ENCODE data around the gene RASA3. TPM values are rescaled to one million over a fixed set of nuclear protein-coding genes. Genes with fewer than 3 reads are reported as not detected.
A peak's percentile ranks its signal among the peaks of the same experiment; 100 is the strongest.

The RASA3 gene
- total and polyA plus RNA-seq, 2 of the 4 experiments (the other 2 are of a cell fraction) = 21.0 to 31.4 TPM

DNA sequence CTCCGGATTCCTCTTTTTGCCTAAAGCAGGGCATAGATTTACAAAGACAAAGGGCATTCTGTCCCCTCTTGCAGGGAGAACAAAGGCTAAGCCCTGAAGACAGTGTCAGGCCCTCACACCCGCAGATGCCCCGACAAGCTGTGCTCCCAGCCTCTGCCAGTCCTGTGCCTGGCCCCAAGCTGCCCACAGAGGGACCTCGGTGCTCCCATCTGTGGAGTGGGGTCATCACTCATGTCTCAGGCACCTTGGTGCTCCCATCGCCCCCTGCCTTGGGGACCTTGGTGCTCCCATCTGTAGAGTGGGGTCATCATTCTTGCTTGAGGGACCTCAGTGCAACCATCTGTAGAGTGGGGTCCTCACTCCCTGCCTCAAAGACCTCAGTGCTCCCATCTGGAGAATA, 182.9 kb downstream of the RASA3 start:
- intact Hi-C loops (cut with micrococcal nuclease) (loop anchor here (5.0 kb wide), 1 partner anchor 87 kb away; the partner anchor contains the start of gene GAS6), in situ Hi-C loops (cut with MboI; ENCODE audit: low sequenced_read_pairs) (no loop called here), dilution Hi-C loops (cut with HindIII; ENCODE audit: low sequenced_read_pairs, unreplicated experiment) (no loop called here)
- Histone ChIP-seq H3K56ac (ENCODE audit: extremely low read depth, insufficient read depth, low read length) (no peak overlapping the region), H4K8ac (ENCODE audit: low read depth in 2 of 2, low read length in 2 of 2) (peak overlapping the region in 1 of 2 experiments; percentile 5; a peak in 1 of 4 replicates), H2BK120ac (ENCODE audit: low read depth, low read length) (peak overlapping the region; percentile 14; the same call in 1 of the 2 replicates), H3K36me3 (ENCODE audit: control insufficient read depth, insufficient read depth, low read length) (peaks cover 12% of the 10 kb centered on the region), H3K9me3 (ENCODE audit: control insufficient read depth, insufficient read depth, low read length) (no peaks in the 10 kb centered on the region), H2AFZ (replicated peaks; ENCODE audit: low read length, poor library complexity) (no peak overlapping the region), H4K5ac (ENCODE audit: low read depth, low read length) (no peak overlapping the region), H3K18ac (ENCODE audit: low read depth, low read length) (no peak overlapping the region), H3K14ac (replicated peaks; ENCODE audit: low read depth, low read length) (no peak overlapping the region), H3K4ac (ENCODE audit: low read depth, low read length) (peak overlapping the region; percentile 42; the same call in 1 of the 2 replicates), H4K20me1 (ENCODE audit: insufficient read depth, low read length) (peaks cover 7% of the 10 kb centered on the region), H3K79me1 (ENCODE audit: low read depth in 1 of 2, low read length in 2 of 2) (peaks cover 0 to 36% of the 10 kb centered on the region in 2 experiments; a peak in 3 of 4 replicates), H3K23ac (ENCODE audit: low read depth, low read length) (no peak overlapping the region), H3K27ac (ENCODE audit: insufficient read depth, low read length) (no peak overlapping the region), H2AK9ac (replicated peaks; ENCODE audit: low read depth, low read length, poor library complexity) (peak overlapping the region; percentile 62), H2AK5ac (ENCODE audit: low read depth, low read length) (peak overlapping the region; percentile 45; the same call in 1 of the 2 replicates), H3K4me2 (ENCODE audit: low read depth, low read length) (no peak overlapping the region), H4K91ac (ENCODE audit: insufficient read depth, low read depth, low read length) (peak overlapping the region; percentile 49; the same call in 1 of the 2 replicates), H3K27me3 (ENCODE audit: control insufficient read depth, insufficient read depth, low read length) (no peaks in the 10 kb centered on the region), H2BK5ac (ENCODE audit: low read depth, low read length, poor library complexity, severe bottlenecking) (no peak overlapping the region), H2BK15ac (ENCODE audit: low read depth, low read length) (no peak overlapping the region; the same call in 2 of the 3 replicates), H3K9ac (ENCODE audit: low read depth, low read length) (no peak overlapping the region), H3K4me1 (ENCODE audit: control insufficient read depth, insufficient read depth, low read length) (peaks cover 13% of the 10 kb centered on the region), H3K9me1 (ENCODE audit: insufficient read depth, low read length) (peaks cover 10% of the 10 kb centered on the region), H3K4me3 (ENCODE audit: insufficient read depth, low read depth, low read length) (no peak overlapping the region), H2BK20ac (ENCODE audit: low read depth, low read length) (no peak overlapping the region)
- BruUV-seq (replicated peaks) = no TSS peak
- ChIA-PET POLR2A (ENCODE audit: unreplicated experiment) (no interaction called here), CTCF (no interaction called here)
- ATAC-seq (ENCODE audit: low read depth) (no peak), DNase-seq (no peak)
- TF ChIP-seq RCOR1 (IDR thresholded peaks at IDR 0.05; ENCODE audit: insufficient replicate concordance, low read length) (no peak), RAD21 (IDR thresholded peaks at IDR 0.05; ENCODE audit: low read length) (no peak), FOS (IDR thresholded peaks at IDR 0.05; ENCODE audit: low read depth, low read length) (no peak), POLR2A (IDR thresholded peaks at IDR 0.05; ENCODE audit: low read depth, low read length) (no peak), CEBPB (IDR thresholded peaks at IDR 0.05; ENCODE audit: low read depth, low read length) (no peak), BHLHE40 (IDR thresholded peaks at IDR 0.05; ENCODE audit: low read depth, low read length) (no peak), CHD1 (IDR thresholded peaks at IDR 0.05; ENCODE audit: low read depth, low read length) (no peak), SMC3 (IDR thresholded peaks at IDR 0.05; ENCODE audit: low read depth, low read length) (no peak), MAFK (IDR thresholded peaks at IDR 0.05; ENCODE audit: low read depth, low read length) (no peak), MAZ (IDR thresholded peaks at IDR 0.05; ENCODE audit: borderline replicate concordance, low read depth, low read length) (no peak), NFE2L2 (IDR thresholded peaks at IDR 0.05; ENCODE audit: low read depth, low read length) (no peak), RFX5 (IDR thresholded peaks at IDR 0.05; ENCODE audit: low read depth, low read length) (no peak), MXI1 (IDR thresholded peaks at IDR 0.05; ENCODE audit: borderline replicate concordance, low read depth, low read length) (no peak)
- TF ChIP-seq, protein P1, sequence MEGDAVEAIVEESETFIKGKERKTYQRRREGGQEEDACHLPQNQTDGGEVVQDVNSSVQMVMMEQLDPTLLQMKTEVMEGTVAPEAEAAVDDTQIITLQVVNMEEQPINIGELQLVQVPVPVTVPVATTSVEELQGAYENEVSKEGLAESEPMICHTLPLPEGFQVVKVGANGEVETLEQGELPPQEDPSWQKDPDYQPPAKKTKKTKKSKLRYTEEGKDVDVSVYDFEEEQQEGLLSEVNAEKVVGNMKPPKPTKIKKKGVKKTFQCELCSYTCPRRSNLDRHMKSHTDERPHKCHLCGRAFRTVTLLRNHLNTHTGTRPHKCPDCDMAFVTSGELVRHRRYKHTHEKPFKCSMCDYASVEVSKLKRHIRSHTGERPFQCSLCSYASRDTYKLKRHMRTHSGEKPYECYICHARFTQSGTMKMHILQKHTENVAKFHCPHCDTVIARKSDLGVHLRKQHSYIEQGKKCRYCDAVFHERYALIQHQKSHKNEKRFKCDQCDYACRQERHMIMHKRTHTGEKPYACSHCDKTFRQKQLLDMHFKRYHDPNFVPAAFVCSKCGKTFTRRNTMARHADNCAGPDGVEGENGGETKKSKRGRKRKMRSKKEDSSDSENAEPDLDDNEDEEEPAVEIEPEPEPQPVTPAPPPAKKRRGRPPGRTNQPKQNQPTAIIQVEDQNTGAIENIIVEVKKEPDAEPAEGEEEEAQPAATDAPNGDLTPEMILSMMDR (conservative IDR thresholded peaks at IDR 0.05; ENCODE audit: low read depth, low read length) = no peak
- TF ChIP-seq, protein P2, sequence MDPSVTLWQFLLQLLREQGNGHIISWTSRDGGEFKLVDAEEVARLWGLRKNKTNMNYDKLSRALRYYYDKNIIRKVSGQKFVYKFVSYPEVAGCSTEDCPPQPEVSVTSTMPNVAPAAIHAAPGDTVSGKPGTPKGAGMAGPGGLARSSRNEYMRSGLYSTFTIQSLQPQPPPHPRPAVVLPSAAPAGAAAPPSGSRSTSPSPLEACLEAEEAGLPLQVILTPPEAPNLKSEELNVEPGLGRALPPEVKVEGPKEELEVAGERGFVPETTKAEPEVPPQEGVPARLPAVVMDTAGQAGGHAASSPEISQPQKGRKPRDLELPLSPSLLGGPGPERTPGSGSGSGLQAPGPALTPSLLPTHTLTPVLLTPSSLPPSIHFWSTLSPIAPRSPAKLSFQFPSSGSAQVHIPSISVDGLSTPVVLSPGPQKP (IDR thresholded peaks at IDR 0.05; ENCODE audit: borderline replicate concordance, low read depth, low read length) = no peak
- TF ChIP-seq, protein P3, sequence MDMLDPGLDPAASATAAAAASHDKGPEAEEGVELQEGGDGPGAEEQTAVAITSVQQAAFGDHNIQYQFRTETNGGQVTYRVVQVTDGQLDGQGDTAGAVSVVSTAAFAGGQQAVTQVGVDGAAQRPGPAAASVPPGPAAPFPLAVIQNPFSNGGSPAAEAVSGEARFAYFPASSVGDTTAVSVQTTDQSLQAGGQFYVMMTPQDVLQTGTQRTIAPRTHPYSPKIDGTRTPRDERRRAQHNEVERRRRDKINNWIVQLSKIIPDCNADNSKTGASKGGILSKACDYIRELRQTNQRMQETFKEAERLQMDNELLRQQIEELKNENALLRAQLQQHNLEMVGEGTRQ (IDR thresholded peaks at IDR 0.05; ENCODE audit: low read depth, low read length) = no peak
- 93% methylated on average over 4 of the region's 5 CpGs; no CpG with 5 or more reads in 1 of the 2 experiments for WGBS, 2 experiments (ENCODE audit: extremely low coverage in 2 of 2, insufficient read length in 1 of 2)

Data from IMR-90 (cell line).